NB4 (cell line): ENCODE data around the gene CYP2S1.
"Not testable (repeated sequence)": the region's sequence is repeated elsewhere in the genome, so short reads cannot be mapped to it uniquely, and the experiment has no call there.

Experiments used
- DNase-seq: peaks from one replicate; pipeline ENCODE4 v3.0.0; 2010; ENCODE audit warnings: low read depth
- H3K4me3 ChIP-seq: one replicate; pipeline ENCODE4 v1.5.1; 2011; ENCODE audit warnings: mild to moderate bottlenecking, low read depth, low read length, moderate library complexity
- CTCF ChIP-seq: IDR thresholded peaks from one replicate; pipeline ENCODE4 v1.5.1; 2012; ENCODE audit warnings: low read depth, low read length
- MAX ChIP-seq: IDR thresholded peaks from 2 replicates; pipeline ENCODE4 v1.6.1; 2011; ENCODE audit warnings: low read depth, low read length
- MYC ChIP-seq: IDR thresholded peaks from 2 replicates; pipeline ENCODE4 v1.6.1; 2011; ENCODE audit warnings: low read depth, low read length
- POLR2A ChIP-seq: IDR thresholded peaks from 2 replicates; pipeline ENCODE4 v1.6.1; 2011; ENCODE audit warnings: mild to moderate bottlenecking; ENCODE audit not compliant: insufficient read length; ENCODE audit errors: extremely low read depth

The CYP2S1 gene

GRCh38 chr19:41175801-41176777 is 16.9 kb upstream of the CYP2S1 start:
- peak; percentile 55 for DNase-seq
- TF ChIP-seq POLR2A: no peak
- TF ChIP-seq MYC: no peak
- no peak for TF ChIP-seq CTCF
- no peak for TF ChIP-seq MAX
- H3K4me3 ChIP-seq: no peak overlapping the region

GRCh38 chr19:41180173-41180572 is 12.8 kb upstream of the CYP2S1 start:
- not testable (repeated sequence) for DNase-seq, H3K4me3 ChIP-seq

GRCh38 chr19:41186971-41187883 is 5.8 kb upstream of the CYP2S1 start:
- no peak overlapping the region for H3K4me3 ChIP-seq
- TF ChIP-seq MAX (no peak), POLR2A (no peak), CTCF (no peak), MYC (no peak)
- no peak for DNase-seq

GRCh38 chr19:41187884-41188279 is 5.1 kb upstream of the CYP2S1 start:
- no peak for DNase-seq
- no peak overlapping the region for H3K4me3 ChIP-seq
- TF ChIP-seq CTCF: no peak
- no peak for TF ChIP-seq POLR2A
- no peak for TF ChIP-seq MAX
- TF ChIP-seq MYC: no peak

- no peak for TF ChIP-seq POLR2A
These were observed 3.5 kb upstream of the CYP2S1 start for GRCh38 chr19:41189425-41190065.

GRCh38 chr19:41193430-41194156 is 574 bp downstream of the CYP2S1 start:
- no peak for TF ChIP-seq MYC
- no peak for DNase-seq
- H3K4me3 ChIP-seq: no peak overlapping the region

More at GRCh38 chr19:41189425-41190065, 3.5 kb upstream of the CYP2S1 start:
- H3K4me3 ChIP-seq: no peak overlapping the region
- DNase-seq: no peak

GRCh38 chr19:41194157-41194552 is 1.1 kb downstream of the CYP2S1 start:
- TF ChIP-seq CTCF: no peak
- TF ChIP-seq MYC: no peak
- TF ChIP-seq MAX: no peak
- TF ChIP-seq POLR2A: no peak
- peak; percentile 35 for DNase-seq
- no peak overlapping the region for H3K4me3 ChIP-seq
